ELR (cell line): ENCODE data around the gene TEN1.
"Not testable (repeated sequence)": the region's sequence is repeated elsewhere in the genome, so short reads cannot be mapped to it uniquely, and the experiment has no call there.

Experiments used
- DNase-seq: peaks from one replicate; pipeline ENCODE4 v3.0.0-alpha.2; 2015; ENCODE audit warnings: low read depth

TEN1 gene

DNA sequence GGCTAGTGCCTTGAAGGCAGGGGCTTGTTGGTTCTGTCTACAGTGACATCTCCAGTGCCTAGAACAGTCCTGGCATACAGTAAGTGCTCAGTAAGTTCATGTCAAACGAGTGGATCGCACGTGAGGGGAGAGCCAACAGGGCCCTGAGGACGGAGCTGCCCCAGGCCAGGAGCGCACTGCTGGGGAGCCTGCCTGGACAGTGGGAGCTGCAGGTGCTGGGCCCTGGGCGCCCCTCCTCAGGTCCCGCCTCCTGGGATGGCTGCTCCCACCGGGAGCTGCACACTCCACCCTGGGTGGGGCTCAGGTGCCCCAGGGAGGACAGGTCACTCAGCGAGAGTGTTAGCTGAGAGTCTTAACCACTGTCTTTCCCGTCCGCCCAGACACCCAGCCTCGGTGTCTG, 46.3 kb downstream of the TEN1 start:
- DNase-seq, result no peak

DNA sequence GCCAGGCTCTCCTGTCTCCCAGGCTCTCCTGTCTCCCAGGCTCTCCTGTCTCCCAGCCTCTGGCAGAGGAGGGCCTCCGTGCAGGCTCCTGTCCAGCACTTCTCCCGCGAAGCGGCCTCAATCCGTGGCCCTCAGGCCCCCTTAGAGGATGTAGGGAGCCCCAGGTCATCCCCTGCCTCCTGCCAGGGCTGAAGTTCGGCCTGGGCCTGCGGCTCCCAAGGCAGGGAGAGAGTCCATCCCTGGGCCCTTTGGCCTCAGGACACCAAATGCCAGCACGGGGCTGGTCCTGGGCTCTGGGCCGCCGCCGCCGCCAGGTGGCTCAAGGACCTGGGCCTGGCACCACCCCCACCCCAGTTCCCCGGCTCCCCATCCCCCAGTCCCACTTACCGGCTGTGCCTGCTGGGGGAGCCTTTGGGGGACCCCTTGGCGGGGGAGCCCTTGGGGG, 47.7 kb downstream of the TEN1 start:
- DNase-seq, result no peak

DNA sequence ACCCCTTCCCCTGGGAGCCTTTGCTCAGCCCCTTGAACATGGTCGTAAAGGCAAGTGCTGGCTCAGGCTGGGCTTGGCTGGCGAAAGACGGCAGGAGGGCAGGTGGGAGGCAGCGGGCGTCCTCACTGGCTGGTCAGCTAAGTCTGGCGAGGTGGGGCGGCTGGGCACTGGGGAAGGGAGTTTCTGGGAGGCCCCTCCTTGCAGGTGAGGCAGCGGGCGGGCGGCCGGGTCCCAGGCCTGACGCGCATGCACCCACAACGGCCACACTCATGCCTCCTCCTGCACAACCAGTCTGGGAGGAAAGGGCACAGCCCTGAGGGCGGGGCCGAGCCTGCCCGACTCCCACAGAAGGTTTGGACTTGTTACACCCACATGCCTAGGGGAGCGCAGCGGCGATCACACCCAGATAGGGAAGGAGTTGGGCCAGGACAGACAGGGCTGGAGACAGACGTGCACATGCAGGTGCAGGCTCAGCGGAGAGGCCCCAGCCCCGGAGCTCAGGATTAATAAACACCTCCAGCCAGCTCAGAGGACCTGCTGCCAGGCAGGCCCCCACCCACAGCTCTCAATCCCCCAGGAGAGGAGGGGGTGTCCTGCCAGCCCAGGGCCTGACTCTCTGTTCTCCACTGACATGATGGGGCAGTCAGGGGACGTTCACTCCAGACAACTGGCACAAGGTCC, 48.3 kb downstream of the TEN1 start, which contains the start of gene EVPL:
TSS of gene EVPL (minus strand) at position 148 of the 681 bp plus-strand sequence. CDS start at position 40, 108 bp downstream.
- no peak for DNase-seq

DNA sequence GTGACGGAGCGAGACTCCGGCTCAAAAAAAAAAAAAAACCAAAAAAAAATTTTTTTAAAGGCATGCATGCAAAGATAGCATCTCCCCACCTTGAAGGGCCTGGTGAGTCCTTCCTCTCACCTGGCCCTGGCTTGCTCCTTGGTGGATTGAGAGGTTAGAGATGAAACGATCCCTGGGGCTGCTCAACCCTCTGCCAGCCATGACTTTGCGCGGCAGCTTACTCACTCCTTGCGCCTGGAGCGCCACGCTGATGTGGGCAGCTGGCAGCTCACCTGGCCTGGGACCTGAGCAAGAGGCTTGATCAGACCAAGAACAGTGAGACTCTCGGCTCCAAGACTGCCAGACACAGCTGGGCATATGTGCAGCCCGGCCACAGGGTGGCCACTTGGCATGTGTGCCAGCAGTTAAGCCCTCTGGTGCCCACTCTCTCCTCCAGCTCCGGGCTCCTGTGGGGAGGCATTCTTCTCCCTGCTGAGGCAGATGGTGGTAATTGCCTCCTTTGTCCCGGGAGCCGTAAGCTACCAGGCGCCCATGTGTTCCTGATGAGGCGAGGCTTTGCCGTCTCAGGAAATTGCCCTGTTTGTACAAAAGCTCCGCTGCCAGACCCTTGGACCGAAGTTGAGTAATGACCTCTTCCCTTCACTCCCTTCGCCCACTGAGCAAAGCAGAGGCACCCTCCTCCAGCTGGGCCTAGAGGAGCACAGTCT, 53.2 kb downstream of the TEN1 start:
- DNase-seq, result no peak

DNA sequence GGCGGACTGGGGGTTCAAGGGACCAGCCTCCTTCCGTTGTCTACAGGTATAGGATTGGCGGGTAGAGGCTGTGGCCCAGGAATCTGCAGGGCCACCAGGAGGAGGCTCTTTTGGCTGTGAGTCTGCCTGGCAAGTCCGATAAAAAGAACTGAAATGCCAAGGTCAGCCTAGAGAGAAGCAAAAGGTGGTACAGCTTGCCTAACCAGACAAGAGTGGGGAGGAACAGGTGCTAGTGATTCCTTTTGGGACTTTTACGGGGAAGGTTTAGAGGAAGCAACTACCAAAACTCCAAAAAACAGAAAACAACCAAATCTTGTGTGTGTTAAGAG, 53.7 kb downstream of the TEN1 start:
- DNase-seq, result no peak

DNA sequence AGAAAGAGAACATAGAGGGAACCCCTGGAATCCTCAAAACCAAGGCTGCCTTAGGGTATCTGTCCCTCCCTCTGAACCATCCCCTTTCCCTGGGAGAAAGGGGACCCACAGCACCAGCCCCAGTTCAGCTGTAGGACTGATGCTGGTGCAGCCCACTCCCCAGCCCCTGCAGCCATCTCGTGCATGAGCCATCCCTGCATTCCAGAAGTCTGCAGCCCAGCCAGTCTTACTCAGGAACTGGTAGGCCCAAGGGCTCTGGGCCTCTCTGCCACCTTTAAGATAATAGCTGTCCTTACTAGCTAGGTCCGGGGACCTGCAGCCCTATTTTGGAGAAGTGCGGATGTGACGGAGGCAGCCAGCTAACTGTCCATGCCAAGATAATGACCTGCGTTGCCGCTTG, 54.1 kb downstream of the TEN1 start:
- DNase-seq, result no peak

DNA sequence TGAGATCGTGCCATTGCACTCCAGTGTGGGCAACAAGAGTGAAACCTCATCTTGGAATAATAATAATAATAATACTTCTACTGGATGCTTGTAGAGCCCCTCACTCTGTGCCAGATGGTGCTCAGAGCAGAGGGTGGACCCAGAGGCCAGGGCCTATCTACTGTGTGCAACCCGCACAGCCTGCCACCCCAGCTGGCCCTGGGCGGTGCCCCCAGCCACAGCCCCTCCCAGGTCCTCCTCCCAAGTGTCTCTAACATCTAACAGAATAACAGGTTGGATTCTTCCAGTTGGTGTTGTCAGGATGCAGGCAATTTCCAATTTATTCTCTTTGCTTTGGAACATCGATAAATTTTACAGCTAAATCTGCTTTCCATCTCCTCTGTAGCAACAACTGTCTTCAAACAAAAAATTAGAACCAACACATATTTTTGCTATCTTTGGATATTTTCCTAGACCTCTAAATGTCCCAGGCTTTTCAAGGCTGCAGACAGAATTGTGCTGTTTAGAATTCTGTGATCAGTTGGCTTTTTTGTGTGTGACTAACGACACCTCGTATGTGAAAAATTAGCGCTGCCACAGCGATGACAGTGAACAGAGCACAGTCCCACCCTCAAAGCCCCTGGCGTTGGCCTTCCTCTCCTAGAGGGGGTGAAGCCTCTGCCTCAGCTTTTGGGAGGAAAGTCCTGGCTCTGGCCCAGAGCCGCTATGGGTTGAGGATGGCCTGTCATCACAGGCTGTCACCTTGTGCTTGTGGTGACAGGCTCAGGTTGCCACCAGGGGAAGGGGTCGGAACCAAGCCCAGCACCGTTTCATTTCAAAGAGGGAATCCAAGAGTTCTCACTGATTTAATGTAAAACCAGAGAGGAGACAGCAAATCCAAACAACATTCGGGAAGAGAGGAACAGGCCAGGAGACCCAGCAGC, 55.6 kb downstream of the TEN1 start:
- no peak for DNase-seq

DNA sequence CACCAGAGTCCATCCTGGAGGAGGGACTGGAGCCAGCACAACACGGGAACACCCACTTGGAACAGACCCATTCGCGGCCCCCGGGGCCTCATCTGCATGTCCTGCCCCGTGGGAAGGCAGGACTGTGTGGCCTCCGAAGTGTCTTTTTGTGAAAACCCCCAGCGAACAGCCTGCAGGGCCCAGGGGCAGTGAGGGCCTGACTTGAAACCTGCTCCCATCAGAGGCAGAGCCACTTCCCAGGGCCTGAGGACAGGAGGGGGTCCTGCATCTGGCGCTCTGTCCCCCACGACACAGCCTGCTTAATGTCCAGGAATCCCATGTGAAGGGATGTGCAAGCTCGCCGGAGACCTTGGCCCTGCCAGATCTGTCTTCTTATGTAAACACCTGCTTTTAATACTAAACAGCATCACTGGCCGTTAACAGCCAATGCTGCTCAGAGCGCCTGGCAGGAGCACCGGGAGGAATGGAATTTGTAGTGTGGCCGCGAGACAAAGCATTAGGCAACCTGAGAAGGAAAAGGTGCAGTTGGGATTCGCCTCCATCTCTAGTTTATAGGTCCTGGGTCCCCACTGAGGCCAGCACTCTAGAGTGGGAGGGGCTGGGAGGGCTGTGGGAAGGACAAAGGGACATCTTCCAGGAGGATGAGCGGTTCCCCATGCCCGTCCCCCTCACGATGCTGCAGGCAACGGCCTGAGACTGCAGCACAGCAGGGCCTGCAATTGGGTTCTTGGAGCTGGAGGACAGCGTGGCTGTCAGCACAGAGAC, 57.6 kb downstream of the TEN1 start:
- no peak for DNase-seq

DNA sequence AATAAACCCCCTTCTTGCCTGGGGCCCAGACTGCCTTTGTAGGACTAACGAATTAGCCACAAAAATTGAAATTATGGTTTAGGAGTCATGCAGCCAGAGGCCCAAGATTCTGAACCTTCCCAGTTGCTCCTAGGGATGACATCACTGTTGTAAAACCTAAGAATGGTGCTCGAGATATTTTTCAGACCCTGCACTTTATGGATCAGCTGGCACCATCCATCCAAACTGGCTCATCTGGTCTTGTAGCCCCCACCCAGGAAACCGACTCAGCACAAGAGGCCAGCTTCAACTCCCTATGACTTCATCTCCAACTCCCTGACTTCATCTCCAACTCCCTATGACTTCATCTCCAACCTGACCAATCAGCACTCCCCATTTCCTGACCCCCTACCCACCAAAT, 59.0 kb downstream of the TEN1 start:
- DNase-seq, result no peak

DNA sequence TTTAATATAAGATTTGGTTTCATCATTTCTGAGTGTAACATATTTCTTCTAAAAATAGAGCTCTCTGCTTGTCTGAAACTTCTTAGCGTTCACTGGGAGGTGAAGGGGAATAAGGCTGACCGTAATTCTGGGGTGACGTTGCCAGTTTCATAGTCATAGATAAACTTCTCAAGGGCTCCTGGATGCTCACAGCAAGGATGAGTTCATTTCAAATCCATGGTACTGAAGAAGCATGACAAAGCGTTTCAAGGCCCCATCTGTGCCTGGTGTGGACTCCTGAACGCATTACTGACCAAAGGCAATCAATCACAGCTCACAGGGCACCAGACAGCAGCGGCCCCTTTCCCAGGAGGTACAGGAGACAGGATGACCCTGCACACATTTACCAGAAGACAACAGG, 60.1 kb downstream of the TEN1 start:
- DNase-seq, result no peak

DNA sequence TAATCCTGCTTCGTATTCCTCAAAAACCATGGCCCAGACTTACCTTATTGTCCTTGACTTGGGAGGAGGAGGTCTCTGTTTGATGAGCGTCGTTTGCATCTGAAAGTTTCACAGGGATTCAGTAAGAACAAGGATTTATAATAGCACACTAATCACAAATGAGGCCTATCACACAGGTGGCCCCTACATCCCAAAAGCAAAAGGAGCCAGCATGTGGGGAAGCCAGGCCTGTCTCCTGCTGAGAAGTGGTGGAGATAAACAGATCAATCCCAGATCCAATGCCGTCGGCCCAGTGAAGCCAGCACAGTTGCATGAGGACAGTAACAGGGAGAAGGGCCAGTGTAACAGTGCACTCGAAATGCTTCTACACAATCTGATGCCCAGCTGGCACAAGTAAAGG, 61.3 kb downstream of the TEN1 start:
- DNase-seq, result no peak

DNA sequence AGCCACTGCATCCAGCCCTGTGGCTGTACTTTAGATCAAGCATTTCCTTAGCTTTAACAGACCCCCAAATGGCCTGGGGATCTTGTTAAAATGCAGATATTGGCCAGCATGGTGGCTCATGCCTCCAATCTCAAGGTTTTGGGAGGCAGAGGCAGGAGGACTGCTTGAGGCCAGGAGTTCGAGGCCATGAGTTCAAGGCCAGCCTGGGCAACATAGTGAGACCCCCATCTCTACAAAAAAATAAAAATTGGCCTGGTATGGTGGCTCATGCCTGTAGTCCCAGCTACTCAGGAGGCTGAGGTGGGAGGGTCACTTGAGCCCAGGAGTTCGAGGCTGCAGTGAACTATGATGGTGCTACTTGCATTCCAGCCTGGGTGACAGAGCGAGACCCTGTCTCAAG, 63.8 kb downstream of the TEN1 start:
- DNase-seq, result not testable (repeated sequence)

DNA sequence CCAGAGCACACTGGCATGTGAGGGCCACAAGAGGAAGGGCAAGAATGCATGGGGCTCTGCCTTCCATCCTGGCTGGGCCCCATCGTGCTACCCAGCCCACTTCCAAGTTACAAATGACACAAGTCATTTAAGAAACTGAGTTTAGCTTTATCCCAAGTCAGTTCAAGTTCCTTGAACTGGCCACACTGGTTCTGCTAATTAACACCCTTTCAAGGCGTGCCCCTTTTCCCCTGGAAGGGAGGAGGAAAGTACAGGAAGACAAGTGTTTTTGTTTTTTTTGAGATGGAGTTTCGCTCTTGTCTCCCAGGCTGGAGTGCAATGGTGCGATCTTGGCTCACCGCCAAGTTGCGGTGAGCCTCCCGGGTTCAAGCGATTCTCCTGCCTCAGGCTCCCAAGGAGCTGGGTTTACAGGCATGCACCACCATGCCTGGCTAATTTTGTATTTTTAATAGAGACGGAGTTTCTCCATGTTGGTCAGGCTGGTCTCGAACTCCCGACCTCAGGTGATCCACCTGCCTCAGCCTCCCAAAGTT, 65.5 kb downstream of the TEN1 start:
- not testable (repeated sequence) for DNase-seq

DNA sequence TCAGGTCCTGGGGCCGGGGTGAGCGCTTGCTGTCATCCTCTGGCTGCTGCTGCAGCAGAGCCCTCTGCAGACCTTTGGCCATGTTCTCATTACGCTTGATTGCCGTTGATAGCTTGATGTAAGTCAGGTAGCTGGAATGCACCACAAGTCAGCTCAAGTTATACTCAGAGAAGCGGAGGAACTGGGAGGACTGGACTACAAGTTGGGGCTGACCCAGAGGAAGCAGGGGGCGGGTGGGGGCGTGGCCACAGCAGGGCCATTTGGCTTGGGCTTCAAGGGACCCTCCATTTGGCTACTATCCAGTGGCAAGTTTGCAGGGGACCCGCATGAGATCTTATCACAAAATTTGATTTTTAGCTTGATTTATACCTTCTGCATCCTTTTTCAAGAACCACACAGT, 67.0 kb downstream of the TEN1 start:
- no peak for DNase-seq

DNA sequence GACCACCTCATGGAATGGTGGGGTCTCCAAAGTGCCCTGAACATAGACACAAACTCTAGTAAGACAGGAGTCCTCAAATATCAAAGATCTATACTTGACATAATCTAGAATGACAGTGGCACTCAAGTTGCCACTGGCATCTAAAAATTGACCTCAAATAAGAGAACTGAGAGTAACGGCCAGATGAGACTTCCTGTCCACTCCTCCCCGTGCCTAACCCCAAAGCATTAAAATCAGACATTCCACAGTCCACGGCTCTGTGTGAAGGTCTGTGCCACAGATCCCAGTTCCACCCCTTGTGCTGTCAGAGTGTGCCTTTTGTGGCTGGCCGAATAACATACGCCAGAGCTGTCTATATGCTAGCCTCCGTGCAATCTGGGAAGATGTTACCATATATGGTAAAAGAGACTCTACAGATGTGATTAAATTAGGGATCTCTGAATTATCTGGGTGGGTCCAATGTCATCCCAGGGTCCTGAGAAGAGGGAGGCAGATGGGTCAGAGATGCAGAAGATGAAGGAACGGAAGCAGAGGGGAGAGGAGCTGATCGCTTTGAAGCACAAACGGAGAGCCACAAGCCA, 69.1 kb downstream of the TEN1 start:
- no peak for DNase-seq

DNA sequence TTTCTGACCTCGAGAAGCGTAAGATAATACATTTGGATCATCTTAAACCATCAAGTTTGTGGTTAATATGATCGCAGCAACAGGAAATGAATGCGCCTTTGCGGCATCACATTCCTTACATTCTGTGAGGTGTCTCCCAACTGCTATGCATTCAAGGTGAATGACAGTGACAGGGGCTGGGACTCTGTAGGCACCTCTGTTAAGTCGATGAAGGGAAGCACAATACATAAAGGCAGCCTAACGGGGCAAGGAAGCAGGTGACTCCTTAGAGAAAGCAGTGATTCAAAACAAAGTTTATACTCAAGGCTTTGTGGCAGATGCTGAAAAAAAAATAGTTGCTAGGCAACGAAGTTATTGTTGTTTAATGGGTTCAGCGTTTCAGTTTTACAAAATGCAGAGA, 69.7 kb downstream of the TEN1 start:
- DNase-seq, result peak; percentile 90

DNA sequence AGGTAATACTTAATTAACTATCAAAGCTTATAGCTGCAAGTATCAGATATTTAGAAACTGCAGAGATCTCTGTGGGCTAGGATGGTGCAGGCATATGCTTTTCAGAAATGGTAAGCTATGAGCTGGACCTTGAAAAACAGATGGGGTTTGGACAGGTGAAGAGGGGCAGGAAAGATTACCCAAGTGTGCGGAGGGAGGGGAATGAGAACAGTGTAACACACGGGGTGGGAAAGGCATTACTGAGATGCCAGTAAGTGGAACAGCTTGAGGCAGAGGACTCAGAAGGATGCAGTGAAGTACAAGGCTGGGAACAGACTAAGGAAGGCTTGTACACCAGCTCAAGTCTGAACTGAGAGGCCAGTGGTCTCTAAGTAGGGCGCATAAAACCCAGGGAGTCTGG, 70.2 kb downstream of the TEN1 start:
- DNase-seq, result no peak

DNA sequence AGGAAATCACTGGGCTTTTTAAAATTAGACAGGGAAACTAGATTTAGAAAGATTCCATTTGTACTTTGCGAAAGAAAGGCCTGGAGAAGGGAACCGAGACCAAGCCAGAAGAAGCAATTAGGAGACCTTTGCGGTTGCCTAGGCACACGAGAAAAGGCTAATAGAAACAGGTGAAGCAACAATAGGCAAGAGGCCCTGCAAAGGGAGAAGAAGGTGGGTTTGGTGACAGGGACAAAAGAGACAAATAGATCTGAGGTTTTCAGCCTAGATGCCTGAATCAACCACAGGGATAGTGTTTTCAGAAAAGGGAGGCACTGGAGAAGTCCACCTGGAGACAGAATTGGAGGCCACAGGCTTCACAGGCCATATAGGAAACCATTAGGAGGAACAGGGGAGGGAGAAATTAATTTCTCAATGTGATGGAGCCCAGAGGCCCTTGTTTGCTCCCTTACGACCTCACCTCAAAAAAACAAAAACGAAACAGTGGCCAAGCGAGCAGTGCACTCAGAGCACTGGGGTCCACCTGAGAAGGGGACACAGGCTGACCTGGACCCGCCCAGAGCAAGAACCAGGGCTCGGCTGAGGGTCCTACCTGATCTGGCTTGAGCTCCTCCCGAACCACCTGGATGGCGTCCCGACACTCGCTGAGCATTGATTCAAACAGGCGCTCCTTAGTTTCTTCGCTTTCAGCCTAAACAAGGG, 70.9 kb downstream of the TEN1 start:
- no peak for DNase-seq
